Fibroblast of lung (primary cell): ENCODE data around the gene CD164L2. TPM values are rescaled to one million over a fixed set of nuclear protein-coding genes. Genes with fewer than 3 reads are reported as not detected.
A peak's percentile ranks its signal among the peaks of the same experiment; 100 is the strongest.
"Not testable (repeated sequence)": the region's sequence is repeated elsewhere in the genome, so short reads cannot be mapped to it uniquely, and the experiment has no call there.

ENCODE experiments used
- DNase-seq, 2 donors: peaks; one replicate each; pipeline versions ENCODE4 v3.0.0 to v3.0.0-alpha.2; 2010; ENCODE audit warnings: low read depth in 2 of 2
- H2AFZ ChIP-seq: 2 replicates; pipeline ENCODE4 v1.5.1; 2012; ENCODE audit warnings: low read length, control low read depth, inconsistent platforms
- H3K27ac ChIP-seq: 2 replicates; pipeline ENCODE4 v1.5.1; 2011; ENCODE audit warnings: low read length, control low read depth; ENCODE audit not compliant: insufficient read depth
- H3K27me3 ChIP-seq: 2 replicates; pipeline ENCODE4 v1.5.1; 2011; ENCODE audit warnings: mild to moderate bottlenecking, low read length; ENCODE audit not compliant: control insufficient read depth, insufficient read depth
- H3K36me3 ChIP-seq: 2 replicates; pipeline ENCODE4 v1.5.1; 2011; ENCODE audit warnings: low read length; ENCODE audit not compliant: control insufficient read depth, insufficient read depth
- H3K4me1 ChIP-seq: 2 replicates; pipeline ENCODE4 v1.5.1; 2011; ENCODE audit warnings: low read length; ENCODE audit not compliant: control insufficient read depth, insufficient read depth; ENCODE audit errors: extremely low read depth
- H3K4me2 ChIP-seq: 2 replicates; pipeline ENCODE4 v1.5.1; 2011; ENCODE audit warnings: low read length, control low read depth; ENCODE audit not compliant: insufficient read depth; ENCODE audit errors: extremely low read depth
- H3K4me3 ChIP-seq, 4 experiments: fragments of 200-600 bp in 1 of 4; sonication (generic) in 1 of 4; replicated peaks in 1 of 4; 2 replicates each; pipeline ENCODE4 v1.5.1; 2011 to 2016; ENCODE audit warnings: low read length in 4 of 4, low read depth in 3 of 4, mild to moderate bottlenecking in 3 of 4, control low read depth in 2 of 4, inconsistent platforms in 1 of 4, mixed read lengths in 1 of 4; ENCODE audit not compliant: insufficient read depth in 1 of 4; ENCODE audit errors: control extremely low read depth in 1 of 4
- H3K79me2 ChIP-seq: 2 replicates; pipeline ENCODE4 v1.5.1; 2012; ENCODE audit warnings: mild to moderate bottlenecking, low read length, inconsistent platforms; ENCODE audit not compliant: control insufficient read depth, insufficient read depth
- H3K9ac ChIP-seq: 2 replicates; pipeline ENCODE4 v1.5.1; 2011; ENCODE audit warnings: mild to moderate bottlenecking, low read length, control low read depth; ENCODE audit not compliant: insufficient read depth
- H3K9me3 ChIP-seq: 2 replicates; pipeline ENCODE4 v1.5.1; 2012; ENCODE audit warnings: low read depth, low read length; ENCODE audit not compliant: control insufficient read depth, insufficient read depth
- H4K20me1 ChIP-seq: 2 replicates; pipeline ENCODE4 v1.5.1; 2011; ENCODE audit warnings: low read length; ENCODE audit not compliant: control insufficient read depth, insufficient read depth; ENCODE audit errors: extremely low read depth
- EZH2 ChIP-seq: IDR thresholded peaks from 2 replicates; pipeline ENCODE4 v1.5.1; 2012; ENCODE audit warnings: low read length, control low read depth, mild to moderate bottlenecking; ENCODE audit errors: missing control alignments
- polyA plus RNA-seq, 2 donors: library from polyadenylated mRNA; depleted of rRNA in 1 of 2; stranded (reverse) in 1 of 2; unstranded in 1 of 2; fragments of >200 nt; gene quantifications; 2 replicates each; pipeline ENCODE4 v1.2.1, GENCODE V29; 2011 to 2012; ENCODE audit warnings: missing spikeins in 1 of 2
- total RNA-seq: library from RNA; depleted of rRNA; stranded (reverse); fragments of >200 nt; gene quantifications from 2 replicates; pipeline ENCODE4 v1.2.1, GENCODE V29; 2014
- TF ChIP-seq, protein P1 (sequence below), 2 donors: IDR thresholded peaks in 1 of 2; conservative IDR thresholded peaks in 1 of 2; 1 replicate in 1 of 2; 2 replicates in 1 of 2; pipeline ENCODE4 v1.5.1; 2011 to 2012; ENCODE audit warnings: low read length in 2 of 2, control low read depth in 1 of 2, inconsistent platforms in 1 of 2, low read depth in 1 of 2, mild to moderate bottlenecking in 1 of 2

CD164L2 gene
- total and polyA plus RNA-seq, 2 donors (not counting 1 experiment from before 2014, with no cell fraction given): not detected

- Histone ChIP-seq H2AFZ (peak overlapping the region; percentile 73), H3K9ac (peak overlapping the region; percentile 49)
Observed at GRCh38 chr1:27391511-27392095, 8.5 kb upstream of the CD164L2 start.

DNA sequence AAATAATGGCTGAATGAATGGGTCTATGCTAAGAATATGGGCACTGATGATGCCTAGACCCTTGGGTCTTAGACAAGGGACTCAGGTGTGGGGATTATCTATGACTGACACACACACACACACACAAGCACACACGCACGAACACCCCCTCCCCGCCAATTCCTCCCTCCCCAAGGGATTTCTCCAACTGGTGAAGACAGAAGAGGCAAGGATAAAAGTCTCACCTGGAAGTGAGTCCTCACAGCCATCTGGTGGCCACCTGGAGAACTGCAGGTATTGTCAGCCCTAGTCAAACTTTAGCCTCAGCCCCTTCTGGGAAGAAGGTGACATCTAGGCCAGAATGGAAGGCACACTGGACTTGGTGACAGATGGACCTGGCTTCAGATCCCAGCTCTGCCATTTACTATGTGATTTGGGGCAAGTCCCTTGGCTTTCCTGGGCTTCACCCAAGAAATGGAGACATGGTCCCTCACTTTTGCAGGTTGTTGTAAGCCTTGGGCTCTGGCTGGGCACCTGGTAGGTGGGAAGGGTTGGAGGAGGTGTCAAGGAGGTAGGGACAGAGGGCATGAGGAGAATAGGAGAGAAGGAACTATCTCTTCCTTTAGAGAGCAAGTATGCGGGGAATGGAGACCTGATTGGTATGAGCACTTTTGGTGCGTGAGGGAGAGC lies 5.3 kb upstream of the CD164L2 start:
- Histone ChIP-seq H3K9ac (no peak overlapping the region), H3K79me2 (peaks cover 2% of the 10 kb centered on the region), H3K4me2 (no peak overlapping the region), H3K9me3 (no peaks in the 10 kb centered on the region), H4K20me1 (no peaks in the 10 kb centered on the region), H3K27ac (no peak overlapping the region), H3K4me1 (peaks cover 14% of the 10 kb centered on the region), H3K36me3 (no peaks in the 10 kb centered on the region), H2AFZ (no peak overlapping the region), H3K4me3 (no peak overlapping the region), H3K27me3 (no peaks in the 10 kb centered on the region)
- TF ChIP-seq, protein P1, sequence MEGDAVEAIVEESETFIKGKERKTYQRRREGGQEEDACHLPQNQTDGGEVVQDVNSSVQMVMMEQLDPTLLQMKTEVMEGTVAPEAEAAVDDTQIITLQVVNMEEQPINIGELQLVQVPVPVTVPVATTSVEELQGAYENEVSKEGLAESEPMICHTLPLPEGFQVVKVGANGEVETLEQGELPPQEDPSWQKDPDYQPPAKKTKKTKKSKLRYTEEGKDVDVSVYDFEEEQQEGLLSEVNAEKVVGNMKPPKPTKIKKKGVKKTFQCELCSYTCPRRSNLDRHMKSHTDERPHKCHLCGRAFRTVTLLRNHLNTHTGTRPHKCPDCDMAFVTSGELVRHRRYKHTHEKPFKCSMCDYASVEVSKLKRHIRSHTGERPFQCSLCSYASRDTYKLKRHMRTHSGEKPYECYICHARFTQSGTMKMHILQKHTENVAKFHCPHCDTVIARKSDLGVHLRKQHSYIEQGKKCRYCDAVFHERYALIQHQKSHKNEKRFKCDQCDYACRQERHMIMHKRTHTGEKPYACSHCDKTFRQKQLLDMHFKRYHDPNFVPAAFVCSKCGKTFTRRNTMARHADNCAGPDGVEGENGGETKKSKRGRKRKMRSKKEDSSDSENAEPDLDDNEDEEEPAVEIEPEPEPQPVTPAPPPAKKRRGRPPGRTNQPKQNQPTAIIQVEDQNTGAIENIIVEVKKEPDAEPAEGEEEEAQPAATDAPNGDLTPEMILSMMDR (conservative IDR thresholded peaks at IDR 0.05 in 1 of 2, IDR thresholded peaks at IDR 0.05 in 1 of 2; ENCODE audit: low read depth in 1 of 2, low read length in 2 of 2): peak; percentile 88 to 93
- no peak for TF ChIP-seq EZH2
- no peak for DNase-seq

More at GRCh38 chr1:27391511-27392095, 8.5 kb upstream of the CD164L2 start:
- Histone ChIP-seq H3K4me3 (peak overlapping the region in 3 of 4 experiments; percentile 29 to 76 (median 52)), H3K27me3 (no peaks in the 10 kb centered on the region), H3K9me3 (no peaks in the 10 kb centered on the region), H3K4me2 (peak overlapping the region; percentile 94), H4K20me1 (no peaks in the 10 kb centered on the region), H3K36me3 (no peaks in the 10 kb centered on the region), H3K4me1 (peaks cover 24% of the 10 kb centered on the region), H3K27ac (peak overlapping the region; percentile 67), H3K79me2 (peaks cover 7% of the 10 kb centered on the region)
- TF ChIP-seq EZH2: no peak
- TF ChIP-seq, protein P1 (conservative IDR thresholded peaks at IDR 0.05 in 1 of 2, IDR thresholded peaks at IDR 0.05 in 1 of 2; ENCODE audit: low read depth in 1 of 2, low read length in 2 of 2): no peak
- peak; percentile 45 to 66 for DNase-seq

DNA sequence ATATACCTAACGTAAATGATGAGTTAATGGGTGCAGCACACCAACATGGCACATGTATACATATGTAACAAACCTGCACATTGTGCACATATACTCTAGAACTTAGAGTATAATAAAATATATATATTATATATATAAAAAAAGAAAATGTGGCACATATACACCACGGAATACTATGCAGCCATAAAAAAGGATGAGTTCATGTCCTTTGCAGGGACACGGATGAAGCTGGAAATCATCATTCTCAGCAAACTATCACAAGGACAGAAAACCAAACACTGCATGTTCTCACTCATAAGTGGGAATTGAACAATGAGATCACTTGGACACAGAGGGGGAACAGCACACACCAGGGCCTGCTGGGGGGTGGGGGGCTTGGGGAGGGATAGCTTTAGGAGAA lies 1.7 kb upstream of the CD164L2 start:
- H2AFZ ChIP-seq, H3K27ac ChIP-seq, H3K4me3 ChIP-seq, H3K36me3 ChIP-seq, DNase-seq, H3K4me1 ChIP-seq, H3K79me2 ChIP-seq, H3K4me2 ChIP-seq, H4K20me1 ChIP-seq, H3K9ac ChIP-seq, H3K27me3 ChIP-seq, H3K9me3 ChIP-seq: not testable (repeated sequence)
